Measurements from ENCODE around the gene PRKX. TPM values are rescaled to one million over a fixed set of nuclear protein-coding genes. Genes with fewer than 3 reads are reported as not detected.
"Not testable (repeated sequence)": the region's sequence is repeated elsewhere in the genome, so short reads cannot be mapped to it uniquely, and the experiment has no call there.

PRKX gene
- total RNA-seq, 1 donor from 2014 or later = 5.1 TPM

DNA sequence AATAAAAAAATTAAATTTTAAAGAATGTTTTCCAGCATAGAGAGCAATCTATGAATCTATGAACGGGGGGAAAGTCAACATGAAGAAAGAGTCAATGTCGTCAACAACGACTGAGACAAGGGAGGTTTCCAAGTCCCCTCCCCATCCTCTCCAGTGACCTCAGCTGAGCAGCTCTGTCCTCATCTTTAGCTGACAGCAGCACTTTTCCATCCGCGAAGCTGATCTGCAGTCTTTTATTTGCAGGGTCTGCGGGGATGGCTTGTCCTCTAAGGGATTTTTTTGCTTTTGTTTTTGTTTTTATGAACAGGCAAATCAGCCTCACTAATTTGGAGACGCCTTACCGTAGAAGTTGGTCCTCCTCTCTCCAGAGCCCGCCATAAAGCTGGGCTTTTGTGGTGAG lies 46.5 kb downstream of the PRKX start:
- intact Hi-C loops (cut with micrococcal nuclease) = no loop called here
- no peak for DNase-seq
- no peak for ATAC-seq

DNA sequence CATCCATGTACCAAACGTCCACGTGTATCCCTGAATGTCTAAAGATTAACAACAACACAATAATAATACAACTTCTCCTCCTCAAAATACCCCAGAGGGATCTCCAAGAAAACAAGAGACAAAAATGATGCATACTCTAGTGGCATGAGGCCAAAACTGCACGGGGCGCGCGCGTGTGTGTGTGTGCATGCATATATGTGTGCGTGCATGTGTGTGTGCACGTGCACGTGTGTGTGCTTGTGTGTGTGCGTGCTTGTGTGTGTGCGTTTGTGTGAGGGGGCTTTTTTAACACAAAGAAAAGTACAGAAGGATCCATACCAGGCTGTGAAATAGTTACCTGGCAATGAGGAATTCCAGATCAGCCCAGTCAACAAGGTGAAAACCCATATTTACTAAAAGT lies 48.5 kb downstream of the PRKX start:
- ATAC-seq (no peak), DNase-seq (no peak)
- intact Hi-C loops (cut with micrococcal nuclease) = no loop called here

DNA sequence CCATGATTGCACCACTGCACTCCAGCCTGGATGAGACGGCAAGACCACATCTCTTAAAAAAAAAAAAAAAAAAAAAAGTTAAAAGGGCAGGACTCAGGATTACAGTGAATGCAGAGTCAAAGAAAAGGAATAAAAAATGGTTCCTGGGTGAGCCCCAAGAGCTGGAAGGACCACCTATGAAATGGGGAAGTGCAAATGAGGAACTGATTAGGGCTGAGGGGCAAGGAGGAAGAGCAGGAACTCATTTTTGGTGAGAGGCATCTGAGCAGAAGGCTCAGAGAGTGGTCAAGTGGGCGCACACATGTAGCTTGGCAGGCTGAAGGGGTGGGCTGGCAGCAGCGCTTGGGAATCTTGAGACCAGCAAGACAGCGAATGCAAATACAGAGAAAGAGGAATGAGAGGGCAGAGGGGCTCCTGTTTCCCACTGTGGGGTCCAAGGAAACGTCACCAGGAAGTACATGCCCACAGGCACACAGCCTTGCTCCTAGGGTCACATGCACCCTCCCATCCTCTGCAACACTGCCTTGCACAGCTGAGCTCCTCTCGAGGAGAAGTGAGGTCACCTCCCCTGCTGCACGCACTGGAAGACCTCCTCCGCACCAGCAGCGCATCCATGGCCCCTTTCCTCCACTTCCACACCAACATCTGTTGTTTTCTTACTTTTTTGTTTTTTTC lies 49.7 kb downstream of the PRKX start:
- DNase-seq; intact Hi-C loops (cut with micrococcal nuclease): not testable (repeated sequence)
- peak; percentile 48 for ATAC-seq

DNA sequence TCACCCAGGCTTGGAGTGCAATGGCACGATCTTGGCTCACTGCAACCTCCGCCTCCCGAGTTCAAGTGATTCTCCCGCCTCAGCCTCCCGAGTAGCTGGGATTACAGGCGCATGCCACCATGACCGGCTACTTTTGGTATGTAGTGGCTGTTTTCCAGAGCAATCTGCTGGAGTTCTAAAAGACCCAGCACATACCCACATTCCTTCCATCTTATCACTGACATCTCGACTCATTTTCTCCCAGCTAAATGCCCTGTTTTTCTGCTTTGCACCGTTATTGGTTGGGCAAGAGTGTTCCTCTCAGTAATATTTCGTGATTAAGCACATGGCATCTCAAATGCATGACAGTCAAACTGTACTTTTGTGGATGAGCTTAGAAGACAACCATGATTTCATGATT lies 53.7 kb downstream of the PRKX start:
- ATAC-seq (no peak), DNase-seq (no peak)
- intact Hi-C loops (cut with micrococcal nuclease) = no loop called here

DNA sequence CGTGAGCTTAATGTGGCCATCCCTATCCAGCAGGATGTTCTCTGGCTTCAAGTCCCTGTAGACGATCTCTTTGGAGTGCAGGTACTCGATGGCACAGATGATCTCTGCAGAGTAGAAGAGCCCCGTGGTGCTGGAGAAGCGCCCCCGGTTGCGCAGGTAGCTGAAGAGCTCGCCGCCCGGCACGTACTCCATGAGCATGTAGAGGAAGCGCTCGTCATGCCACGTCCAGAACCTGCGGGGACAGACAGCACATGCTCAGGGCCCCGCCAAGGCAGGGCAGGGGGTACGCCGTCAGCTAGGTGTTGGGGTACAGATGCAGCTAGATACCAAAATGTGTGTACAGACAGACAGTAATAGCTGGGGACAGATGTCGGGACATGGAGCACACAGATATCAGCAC lies 58.3 kb downstream of the PRKX start:
- DNase-seq (no peak), ATAC-seq (no peak)
- intact Hi-C loops (cut with micrococcal nuclease) = no loop called here

DNA sequence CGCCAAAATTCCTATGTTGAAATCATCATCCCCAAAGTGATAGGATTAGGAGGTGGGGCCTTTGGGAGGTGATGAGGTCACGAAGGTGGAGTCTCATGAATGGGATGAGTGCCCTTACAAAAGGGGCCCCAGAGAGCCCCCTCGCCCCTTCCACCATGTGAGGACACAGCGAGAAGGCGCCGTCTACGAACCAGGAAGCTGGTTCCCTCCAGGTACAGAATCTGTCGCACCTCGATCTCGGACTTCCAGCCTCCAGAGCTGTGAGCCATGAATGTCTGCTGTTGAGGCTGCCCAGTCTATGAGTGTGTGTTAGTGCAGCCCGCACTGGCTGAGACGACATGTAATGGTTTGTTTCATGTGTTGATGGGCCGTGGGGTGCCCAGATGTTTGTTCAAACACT lies 60.3 kb downstream of the PRKX start:
- ATAC-seq (no peak), DNase-seq (no peak)
- intact Hi-C loops (cut with micrococcal nuclease) = no loop called here

DNA sequence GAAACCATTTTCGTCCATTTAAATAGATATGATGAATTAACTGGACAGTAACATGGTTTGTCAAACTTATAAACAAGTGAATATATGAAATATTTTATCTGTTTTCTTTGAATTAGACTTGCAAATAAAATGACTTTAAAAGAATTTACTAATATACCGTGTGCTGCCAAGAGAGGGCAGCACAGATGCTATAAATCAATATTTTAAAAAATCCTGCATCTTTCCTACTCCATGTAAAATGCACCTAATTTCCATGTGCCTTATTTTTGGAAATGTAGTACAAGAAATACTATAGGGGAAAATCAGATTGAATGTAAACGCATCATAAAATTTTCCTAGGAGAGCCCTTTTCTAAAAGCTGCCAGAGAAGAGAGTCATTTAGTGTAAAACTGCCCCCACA lies 62.2 kb downstream of the PRKX start:
- no peak for ATAC-seq
- no peak for DNase-seq
- intact Hi-C loops (cut with micrococcal nuclease) = no loop called here

DNA sequence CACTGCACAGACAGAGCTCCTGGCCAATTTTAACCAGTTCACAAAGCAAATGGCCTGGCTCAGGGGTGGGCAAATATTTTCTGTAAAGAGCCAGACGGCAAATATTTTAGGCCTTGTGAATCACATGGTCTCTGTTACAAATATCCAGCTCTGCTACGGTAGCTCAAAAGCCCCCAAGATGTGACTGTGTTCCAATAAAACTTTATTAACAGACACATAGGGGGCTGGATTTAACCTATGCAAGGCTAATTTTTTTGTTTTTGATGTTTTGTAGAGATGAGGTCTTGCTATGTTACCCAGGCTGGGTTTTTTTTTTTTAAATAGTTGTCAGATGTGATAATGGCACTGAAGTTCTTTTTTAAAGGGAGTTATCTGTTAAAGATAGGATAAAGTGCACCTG lies 65.4 kb downstream of the PRKX start:
- intact Hi-C loops (cut with micrococcal nuclease) = no loop called here
- DNase-seq = no peak
- ATAC-seq = no peak

DNA sequence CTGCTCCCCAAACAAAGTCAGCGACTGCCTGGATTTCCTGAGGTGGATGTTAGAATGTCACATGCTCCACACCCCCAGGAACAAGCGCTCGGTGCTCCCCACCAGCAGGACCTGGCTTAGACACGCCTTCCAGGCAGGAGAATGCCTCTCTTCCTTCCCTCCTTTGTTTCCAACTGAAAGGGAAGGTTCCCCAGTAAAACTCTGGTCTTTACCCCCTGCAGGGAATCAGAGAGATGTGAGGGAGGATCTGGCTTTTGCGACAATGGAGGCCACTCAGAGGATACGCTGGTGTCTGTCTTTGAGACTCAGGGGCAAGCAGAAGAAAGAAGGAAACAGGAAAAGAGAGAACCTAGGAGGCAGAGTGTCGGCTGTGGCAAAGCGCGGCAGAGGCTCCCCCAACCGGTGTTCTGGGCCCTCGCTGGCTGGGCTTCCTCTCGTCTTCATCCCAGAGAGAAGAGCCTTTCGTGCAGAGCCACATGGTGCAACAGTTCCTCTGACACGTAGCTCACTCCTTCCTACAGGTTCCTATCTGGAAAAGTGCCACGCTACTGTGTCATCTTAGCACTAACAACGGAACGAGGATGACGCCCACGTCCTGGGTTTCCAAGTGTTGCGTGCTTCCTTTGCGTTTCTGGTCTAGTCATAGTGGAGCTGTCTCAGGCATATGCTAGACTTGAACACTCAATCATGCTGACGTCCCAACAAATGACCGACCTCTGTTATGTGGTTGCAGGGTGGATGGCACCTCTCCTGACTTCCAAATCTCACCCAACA lies 73.4 kb downstream of the PRKX start:
- not testable (repeated sequence) for ATAC-seq

DNA sequence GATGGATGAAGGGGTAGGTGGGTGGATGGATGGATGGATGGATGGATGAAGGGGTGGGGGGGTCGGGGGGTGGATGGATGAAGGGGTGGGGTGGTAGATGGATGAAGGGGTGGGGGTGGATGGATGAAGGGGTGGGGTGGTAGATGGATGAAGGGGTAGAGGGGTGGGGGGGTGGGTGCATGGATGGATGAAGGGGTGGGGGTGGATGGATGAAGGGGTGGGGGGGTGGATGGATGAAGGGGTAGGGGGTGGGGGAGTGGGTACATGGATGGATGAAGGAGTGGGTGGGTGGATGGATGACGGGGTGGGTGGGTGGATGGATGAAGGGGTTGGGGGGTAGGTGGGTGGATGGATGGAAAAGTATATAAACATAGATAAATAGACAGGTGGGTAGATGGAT lies 74.2 kb downstream of the PRKX start:
- intact Hi-C loops (cut with micrococcal nuclease) = no loop called here
- ATAC-seq (no peak), DNase-seq (no peak)

More for the DNA sequence above, 73.4 kb downstream of the PRKX start:
- intact Hi-C loops (cut with micrococcal nuclease); DNase-seq: not testable (repeated sequence)

DNA sequence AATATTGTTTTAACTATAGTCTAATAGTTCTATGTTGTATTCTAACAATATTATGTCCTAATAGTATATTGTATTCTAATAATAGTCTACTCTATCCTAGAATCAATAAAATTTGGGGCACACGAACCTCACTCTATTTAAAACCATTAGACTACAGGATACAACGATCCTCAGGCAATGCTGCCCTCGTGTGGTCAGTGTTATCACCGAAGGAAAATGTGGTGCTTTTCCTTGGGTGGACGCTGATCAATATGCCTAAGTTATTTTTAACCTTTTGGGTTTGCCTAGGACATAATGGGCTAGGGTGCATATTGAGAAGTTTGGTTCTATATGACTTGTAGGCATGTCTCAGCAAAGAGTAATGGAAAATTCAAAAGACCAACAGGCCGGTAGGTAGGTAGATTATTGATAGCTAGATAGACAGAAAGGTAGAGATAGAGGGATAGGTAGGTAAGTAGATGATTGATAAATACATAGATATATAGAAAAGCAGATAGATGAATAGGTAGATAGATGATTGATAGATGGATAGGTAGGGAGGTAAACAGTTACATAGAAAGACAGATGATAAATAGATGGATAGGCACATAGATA lies 75.1 kb downstream of the PRKX start:
- no peak for ATAC-seq
- intact Hi-C loops (cut with micrococcal nuclease) = no loop called here
- DNase-seq = no peak

DNA sequence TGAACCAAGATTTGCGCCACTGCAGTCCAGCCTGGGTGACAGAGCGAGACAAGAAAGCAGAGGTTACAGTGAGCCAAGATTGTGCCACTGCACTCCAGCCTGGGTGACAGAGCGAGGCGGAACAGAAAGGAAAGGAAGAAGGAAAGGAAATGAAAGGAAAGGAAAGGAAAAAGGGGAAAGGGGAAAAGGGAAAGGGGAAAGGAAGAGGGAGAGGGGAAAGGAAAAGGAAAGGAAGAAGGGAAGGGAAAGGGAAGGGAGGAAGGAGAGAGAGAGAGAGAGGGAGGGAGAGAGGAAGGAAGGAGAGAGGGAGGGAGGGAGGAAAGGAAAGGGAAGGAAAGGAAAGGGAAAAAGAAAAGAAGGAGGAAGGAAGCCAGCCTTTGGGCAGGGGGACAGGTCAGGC lies 76.6 kb downstream of the PRKX start:
- intact Hi-C loops (cut with micrococcal nuclease) = no loop called here
- DNase-seq (no peak), ATAC-seq (no peak)

DNA sequence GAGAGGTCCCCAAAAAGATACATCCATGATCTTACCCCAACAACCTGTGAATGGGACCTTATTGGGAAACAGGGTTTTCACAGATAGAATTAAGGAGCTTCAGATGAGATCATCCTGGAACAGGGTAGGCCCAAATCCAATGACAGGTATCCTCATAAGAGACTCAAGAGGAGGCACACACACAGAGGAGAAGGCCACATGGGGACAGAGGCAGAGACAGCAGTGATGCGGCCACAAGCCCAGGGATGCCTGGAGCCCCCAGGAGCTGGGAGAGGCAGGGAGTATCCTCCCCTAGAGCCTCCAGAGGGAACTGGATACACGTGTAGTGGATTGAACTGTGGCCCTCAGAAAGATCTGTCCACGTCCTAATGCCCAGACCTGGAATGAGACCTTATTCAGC lies 82.3 kb downstream of the PRKX start:
- no peak for DNase-seq
- intact Hi-C loops (cut with micrococcal nuclease) = no loop called here
- no peak for ATAC-seq

DNA sequence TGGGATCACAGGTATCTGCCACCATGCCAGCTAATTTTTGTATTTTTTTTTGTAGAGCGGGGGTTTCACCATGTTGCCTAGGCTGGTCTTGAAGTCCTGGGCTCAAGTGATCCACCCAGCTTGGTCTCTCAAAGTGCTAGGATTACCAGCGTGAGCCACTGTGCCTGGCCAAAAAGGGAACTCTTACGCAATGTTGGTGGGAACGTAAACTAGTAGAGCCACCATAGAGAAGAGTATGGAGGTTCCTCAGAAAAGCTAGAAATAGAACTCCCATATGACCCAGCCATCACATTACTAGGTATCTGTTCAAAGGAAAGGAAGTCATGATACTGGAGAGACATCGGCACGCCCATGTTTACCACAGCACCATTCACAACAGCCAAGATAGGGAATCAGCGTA lies 85.9 kb downstream of the PRKX start:
- DNase-seq (no peak), ATAC-seq (no peak)
- intact Hi-C loops (cut with micrococcal nuclease) = no loop called here

DNA sequence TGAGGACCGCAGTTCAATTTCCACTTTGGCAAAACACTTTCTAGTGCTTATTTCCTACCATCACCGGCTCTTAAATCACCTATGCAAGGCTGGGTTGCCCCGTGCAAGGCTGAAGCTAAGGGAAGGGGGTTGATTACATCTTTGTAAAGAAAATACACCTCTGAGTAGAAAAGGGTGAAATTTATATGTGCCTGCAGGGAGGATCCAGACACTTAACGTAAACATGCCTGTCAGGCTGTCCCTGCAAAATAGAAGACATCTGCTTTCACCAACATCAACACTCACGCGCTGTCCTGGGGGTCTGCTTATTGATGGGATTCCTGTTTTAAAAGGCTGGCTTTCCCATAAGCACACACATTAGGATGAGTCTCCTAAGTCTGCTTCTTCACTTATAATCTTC lies 92.0 kb downstream of the PRKX start:
- intact Hi-C loops (cut with micrococcal nuclease) = no loop called here
- no peak for ATAC-seq

DNA sequence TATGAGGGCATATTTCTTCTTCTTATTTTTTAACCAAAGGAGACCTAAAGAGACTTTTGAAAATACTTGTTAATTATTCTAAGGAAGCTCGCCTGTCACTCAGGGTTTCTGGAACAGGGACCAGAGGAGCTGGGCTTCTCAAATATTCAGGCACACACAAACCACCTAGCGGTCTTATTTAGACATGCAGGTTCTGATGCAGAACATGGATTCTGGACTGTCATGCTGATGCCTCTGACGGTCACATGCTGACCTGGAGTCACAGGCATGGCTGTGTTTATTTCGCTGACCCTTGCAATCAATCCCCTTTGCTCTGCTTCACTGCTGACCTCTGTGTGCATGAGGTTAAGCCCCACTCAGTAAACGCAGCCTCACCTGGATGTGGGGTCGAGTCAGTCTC lies 101.7 kb downstream of the PRKX start:
- intact Hi-C loops (cut with micrococcal nuclease); DNase-seq; ATAC-seq: not testable (repeated sequence)

More for the DNA sequence above, 92.0 kb downstream of the PRKX start:
- no peak for DNase-seq

DNA sequence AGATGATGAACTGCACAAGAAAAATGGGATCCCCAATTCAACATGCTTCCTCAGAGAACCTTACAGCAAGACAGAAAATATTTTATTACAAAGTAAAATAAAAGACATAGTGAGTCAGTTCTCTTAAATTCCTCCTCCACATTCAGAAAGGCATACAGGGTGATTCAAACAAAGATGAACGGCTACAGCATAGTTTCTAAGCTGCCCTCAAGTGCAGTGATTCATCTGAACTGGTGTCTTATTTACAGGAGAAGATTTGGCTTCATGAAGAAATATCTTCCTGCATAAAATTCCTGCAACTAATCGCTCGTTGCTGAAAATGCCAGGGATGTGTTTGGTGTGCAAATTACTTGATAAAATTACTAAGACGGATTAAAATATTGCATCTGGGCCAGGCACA lies 103.6 kb downstream of the PRKX start:
- ATAC-seq = no peak
- intact Hi-C loops (cut with micrococcal nuclease) = no loop called here
- no peak for DNase-seq

DNA sequence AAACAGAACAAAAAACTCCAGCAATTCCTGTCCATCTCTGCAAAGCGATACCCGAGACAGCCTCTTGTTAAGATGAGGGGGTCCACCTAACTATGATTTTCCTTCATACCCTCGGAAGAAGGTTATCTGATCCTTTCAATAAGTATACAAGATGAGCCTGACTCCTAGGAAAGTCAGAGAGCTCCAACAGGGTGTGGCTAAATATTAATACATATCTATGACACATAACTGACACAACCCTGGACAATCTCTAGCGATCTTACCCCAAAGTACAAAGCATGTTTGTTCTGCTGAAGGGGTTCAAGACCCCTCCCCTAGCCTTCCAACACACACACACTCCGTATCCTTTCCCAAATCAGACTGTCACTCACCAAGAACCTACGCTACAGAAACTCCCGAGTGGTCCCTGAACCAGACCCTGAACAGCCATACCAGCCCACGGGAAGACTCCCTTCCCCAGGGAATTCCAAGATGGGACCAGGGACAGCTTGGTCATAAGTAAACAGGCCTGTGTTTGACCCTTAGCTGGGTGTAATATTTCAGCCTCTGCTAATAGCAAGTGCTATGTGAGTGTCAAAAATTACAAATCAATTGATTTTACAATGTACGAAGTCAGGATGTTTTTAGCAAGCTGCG lies 110.3 kb downstream of the PRKX start:
- intact Hi-C loops (cut with micrococcal nuclease) = no loop called here
- DNase-seq = no peak
- ATAC-seq = no peak

DNA sequence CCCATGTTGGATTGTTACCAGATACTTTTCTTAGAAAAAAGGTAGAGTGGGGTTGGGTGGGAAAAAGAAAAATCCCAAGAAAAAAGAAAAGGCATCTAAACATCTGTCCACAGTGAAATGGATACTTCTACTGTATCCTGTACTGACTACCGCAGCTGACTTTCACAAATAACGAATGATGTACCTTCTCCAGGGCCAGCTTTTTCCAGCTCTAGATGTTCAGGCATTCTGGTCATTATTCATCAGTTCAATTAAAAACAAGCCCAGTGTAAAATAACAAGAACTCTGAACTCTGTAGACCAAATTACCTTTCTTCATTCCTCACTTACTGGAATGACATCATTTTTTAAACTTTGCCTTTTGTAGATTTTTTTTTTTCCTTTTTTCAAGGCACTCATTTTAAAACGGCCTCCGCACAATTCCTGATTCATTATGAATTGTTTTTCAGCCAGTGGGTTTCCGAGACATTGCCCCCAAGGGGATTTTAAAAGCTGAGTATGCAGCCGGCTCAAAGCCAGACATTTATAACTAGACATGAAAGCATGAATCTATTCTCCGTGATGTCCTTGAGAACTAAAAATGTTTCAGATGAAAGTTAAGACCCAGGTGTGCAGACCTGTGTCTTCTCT lies 113.5 kb downstream of the PRKX start:
- intact Hi-C loops (cut with micrococcal nuclease) = no loop called here
- ATAC-seq = no peak
- no peak for DNase-seq

DNA sequence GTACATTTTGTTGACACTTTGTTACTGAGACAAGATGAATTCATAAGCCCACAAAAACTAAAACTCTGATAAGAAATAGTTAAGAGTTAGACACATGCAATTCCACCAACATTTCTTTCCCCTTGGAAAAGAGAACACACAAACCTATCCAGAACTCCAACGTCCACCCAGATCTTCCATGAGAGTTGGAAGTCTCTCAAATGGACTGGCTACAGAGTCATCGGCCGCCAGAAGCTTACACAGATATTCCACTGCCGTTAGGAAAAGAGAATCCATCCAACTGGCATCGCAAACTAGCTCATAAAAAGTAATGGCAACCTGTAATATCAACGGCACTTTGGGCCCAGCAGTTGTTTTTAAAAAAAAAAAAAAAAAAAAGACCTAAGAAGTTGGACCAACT lies 114.7 kb downstream of the PRKX start:
- ATAC-seq = peak; percentile 75
- no peak for DNase-seq
- intact Hi-C loops (cut with micrococcal nuclease) = no loop called here

Measured in left ventricle myocardium superior (tissue), 1 donor.